ENCODE results near the gene CECR2. TPM values are rescaled to one million over a fixed set of nuclear protein-coding genes. Genes with fewer than 3 reads are reported as not detected.
"Not testable (repeated sequence)": the region's sequence is repeated elsewhere in the genome, so short reads cannot be mapped to it uniquely, and the experiment has no call there.

CECR2 gene
- polyA plus RNA-seq, 2 donors, result 0.09 to 0.33 TPM

DNA sequence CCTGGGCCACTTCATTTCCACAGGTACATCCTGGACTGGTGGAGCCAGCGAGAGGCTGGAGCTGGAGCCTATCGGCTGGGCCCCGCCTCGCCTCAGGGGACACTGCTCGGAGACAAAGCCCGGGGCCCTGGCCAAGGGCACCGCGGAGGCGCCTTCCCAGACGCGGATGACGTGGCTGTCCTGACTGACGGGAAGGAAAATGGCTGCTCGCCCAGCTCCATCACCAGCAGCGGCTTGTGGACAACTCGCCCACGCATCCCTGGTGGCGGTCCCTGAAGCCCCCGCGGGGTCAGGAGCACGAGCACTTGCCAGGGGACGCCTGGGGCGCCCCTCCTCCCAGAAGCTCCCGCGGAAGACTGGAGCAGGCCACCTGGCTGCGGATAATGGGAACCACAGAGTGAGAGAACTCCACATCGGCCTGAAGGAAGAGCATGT is 49.6 kb downstream of the CECR2 start:
- H3K27me3 ChIP-seq (ENCODE audit: control insufficient read depth in 1 of 2, insufficient read depth in 2 of 2, low read length in 2 of 2), result peaks cover 0 to 3% of the 10 kb centered on the region in 2 donors
- H3K4me3 ChIP-seq (ENCODE audit: low read depth in 1 of 2, low read length in 2 of 2), result no peak overlapping the region
- H3K36me3 ChIP-seq (ENCODE audit: control insufficient read depth in 2 of 2, insufficient read depth in 2 of 2, low read length in 1 of 2), result no peaks in the 10 kb centered on the region
- H3K27ac ChIP-seq (ENCODE audit: low read depth in 2 of 2, low read length in 1 of 2), result no peak overlapping the region
- WGBS, 2 donors, result 90% methylated on average over 27 of the region's 27 CpGs
- peaks cover 0 to 2% of the 10 kb centered on the region in 2 donors for H3K9me3 ChIP-seq (ENCODE audit: control insufficient read depth in 2 of 2, insufficient read depth in 1 of 2, low read depth in 1 of 2, low read length in 1 of 2)
- H3K4me1 ChIP-seq (ENCODE audit: control insufficient read depth in 2 of 2, insufficient read depth in 2 of 2, low read length in 1 of 2), result no peaks in the 10 kb centered on the region

GRCh38 chr22:17419348-17419747 is 50.1 kb downstream of the CECR2 start:
- H3K4me3 ChIP-seq (ENCODE audit: low read depth in 1 of 2, low read length in 2 of 2), result no peak overlapping the region
- no peak overlapping the region for H3K27ac ChIP-seq (ENCODE audit: low read depth in 2 of 2, low read length in 1 of 2)
- WGBS, 2 donors, result 86 to 95% methylated on average over 3 of the region's 3 CpGs
- peaks cover 0 to 2% of the 10 kb centered on the region in 2 donors for H3K9me3 ChIP-seq (ENCODE audit: control insufficient read depth in 2 of 2, insufficient read depth in 1 of 2, low read depth in 1 of 2, low read length in 1 of 2)
- no peaks in the 10 kb centered on the region for H3K4me1 ChIP-seq (ENCODE audit: control insufficient read depth in 2 of 2, insufficient read depth in 2 of 2, low read length in 1 of 2)
- no peaks in the 10 kb centered on the region for H3K36me3 ChIP-seq (ENCODE audit: control insufficient read depth in 2 of 2, insufficient read depth in 2 of 2, low read length in 1 of 2)
- peaks cover 0 to 3% of the 10 kb centered on the region in 2 donors for H3K27me3 ChIP-seq (ENCODE audit: control insufficient read depth in 1 of 2, insufficient read depth in 2 of 2, low read length in 2 of 2)

DNA sequence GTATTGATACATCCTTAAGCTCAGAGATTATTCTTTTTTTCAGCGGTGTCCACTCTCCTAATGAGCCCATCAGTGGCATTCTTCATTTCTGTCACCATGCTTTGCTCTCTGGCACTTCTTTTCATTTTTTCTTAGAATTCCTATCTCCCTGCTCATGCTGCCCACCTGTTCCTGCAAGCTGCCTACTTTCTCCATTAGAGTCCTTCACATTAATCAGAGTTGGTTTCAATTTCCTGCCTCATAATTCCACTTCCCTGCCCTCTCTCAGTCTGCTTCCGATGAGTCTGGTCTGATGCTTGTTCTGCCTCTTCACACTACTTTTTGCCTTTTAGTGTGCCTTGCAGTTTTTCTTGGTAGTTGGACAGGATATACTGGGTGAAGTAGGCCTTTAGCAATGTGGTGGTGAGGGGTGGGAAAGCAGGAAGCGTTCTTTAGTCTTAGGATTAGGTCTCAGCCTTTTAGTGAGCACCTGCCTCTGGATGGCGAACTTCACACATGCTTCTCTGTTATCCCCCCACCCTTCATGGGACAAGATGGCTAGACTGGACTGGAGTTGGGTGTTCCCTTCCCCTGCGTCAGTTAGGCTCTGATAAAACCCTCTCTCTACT is 53.6 kb downstream of the CECR2 start:
- H3K27me3 ChIP-seq (ENCODE audit: control insufficient read depth in 1 of 2, insufficient read depth in 2 of 2, low read length in 2 of 2), result no peaks in the 10 kb centered on the region
- H3K9me3 ChIP-seq (ENCODE audit: control insufficient read depth in 2 of 2, insufficient read depth in 1 of 2, low read depth in 1 of 2, low read length in 1 of 2), result peaks cover 0 to 2% of the 10 kb centered on the region in 2 donors
- H3K4me3 ChIP-seq (ENCODE audit: low read depth in 1 of 2, low read length in 2 of 2), result no peak overlapping the region
- no peaks in the 10 kb centered on the region for H3K4me1 ChIP-seq (ENCODE audit: control insufficient read depth in 2 of 2, insufficient read depth in 2 of 2, low read length in 1 of 2)
- H3K27ac ChIP-seq (ENCODE audit: low read depth in 2 of 2, low read length in 1 of 2), result no peak overlapping the region
- no peaks in the 10 kb centered on the region for H3K36me3 ChIP-seq (ENCODE audit: control insufficient read depth in 2 of 2, insufficient read depth in 2 of 2, low read length in 1 of 2)
- 78 to 89% methylated on average over 5 of the region's 5 CpGs for WGBS, 2 donors

GRCh38 chr22:17423616-17424015 is 54.4 kb downstream of the CECR2 start:
- Histone ChIP-seq H3K27me3 (ENCODE audit: control insufficient read depth in 1 of 2, insufficient read depth in 2 of 2, low read length in 2 of 2) (no peaks in the 10 kb centered on the region), H3K4me3 (ENCODE audit: low read depth in 1 of 2, low read length in 2 of 2) (no peak overlapping the region), H3K27ac (ENCODE audit: low read depth in 2 of 2, low read length in 1 of 2) (no peak overlapping the region), H3K4me1 (ENCODE audit: control insufficient read depth in 2 of 2, insufficient read depth in 2 of 2, low read length in 1 of 2) (no peaks in the 10 kb centered on the region), H3K9me3 (ENCODE audit: control insufficient read depth in 2 of 2, insufficient read depth in 1 of 2, low read depth in 1 of 2, low read length in 1 of 2) (peaks cover 0 to 2% of the 10 kb centered on the region in 2 donors), H3K36me3 (ENCODE audit: control insufficient read depth in 2 of 2, insufficient read depth in 2 of 2, low read length in 1 of 2) (no peaks in the 10 kb centered on the region)
- WGBS, 2 donors, result 70 to 78% methylated on average over 6 of the region's 6 CpGs

- 87 to 90% methylated on average over 6 of the region's 6 CpGs for WGBS, 2 donors
- H3K4me1 ChIP-seq (ENCODE audit: control insufficient read depth in 2 of 2, insufficient read depth in 2 of 2, low read length in 1 of 2); H3K36me3 ChIP-seq (ENCODE audit: control insufficient read depth in 2 of 2, insufficient read depth in 2 of 2, low read length in 1 of 2): not testable (repeated sequence)
Measured at GRCh38 chr22:17427528-17427927, 58.3 kb downstream of the CECR2 start.

GRCh38 chr22:17429516-17429915 is 60.3 kb downstream of the CECR2 start:
- WGBS, 2 donors, result 69 to 86% methylated on average over 1 of the region's 1 CpG
- no peaks in the 10 kb centered on the region for H3K36me3 ChIP-seq (ENCODE audit: control insufficient read depth in 2 of 2, insufficient read depth in 2 of 2, low read length in 1 of 2)
- H3K9me3 ChIP-seq (ENCODE audit: control insufficient read depth in 2 of 2, insufficient read depth in 1 of 2, low read depth in 1 of 2, low read length in 1 of 2), result no peaks in the 10 kb centered on the region
- H3K4me1 ChIP-seq (ENCODE audit: control insufficient read depth in 2 of 2, insufficient read depth in 2 of 2, low read length in 1 of 2), result peaks cover 0 to 4% of the 10 kb centered on the region in 2 donors
- H3K27ac ChIP-seq (ENCODE audit: low read depth in 2 of 2, low read length in 1 of 2), result no peak overlapping the region
- H3K4me3 ChIP-seq (ENCODE audit: low read depth in 1 of 2, low read length in 2 of 2), result no peak overlapping the region
- H3K27me3 ChIP-seq (ENCODE audit: control insufficient read depth in 1 of 2, insufficient read depth in 2 of 2, low read length in 2 of 2), result no peaks in the 10 kb centered on the region

More at GRCh38 chr22:17427528-17427927, 58.3 kb downstream of the CECR2 start:
- not testable (repeated sequence) for H3K27ac ChIP-seq (ENCODE audit: low read depth in 2 of 2, low read length in 1 of 2); H3K4me3 ChIP-seq (ENCODE audit: low read depth in 1 of 2, low read length in 2 of 2); H3K9me3 ChIP-seq (ENCODE audit: control insufficient read depth in 2 of 2, insufficient read depth in 1 of 2, low read depth in 1 of 2, low read length in 1 of 2); H3K27me3 ChIP-seq (ENCODE audit: control insufficient read depth in 1 of 2, insufficient read depth in 2 of 2, low read length in 2 of 2)

DNA sequence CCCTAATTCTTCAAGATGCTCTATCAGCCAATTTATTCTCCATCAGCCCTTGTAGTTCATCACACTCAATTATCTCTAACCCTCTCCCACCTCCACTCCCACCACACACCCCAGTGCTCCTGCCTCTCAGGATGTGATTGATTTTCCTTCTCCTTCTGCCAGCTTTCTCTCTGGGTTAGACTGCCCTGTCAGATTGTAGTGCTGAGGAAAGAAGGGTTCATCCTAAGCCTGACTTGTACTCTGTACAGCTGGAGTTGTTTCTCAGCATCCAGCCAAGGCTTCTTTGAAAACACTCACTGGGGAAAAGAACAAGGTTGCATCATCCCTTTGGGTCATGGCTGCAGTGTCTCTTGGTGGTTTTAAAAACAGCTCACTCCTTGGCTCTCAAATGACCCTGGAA is 61.2 kb downstream of the CECR2 start:
- Histone ChIP-seq H3K36me3 (ENCODE audit: control insufficient read depth in 2 of 2, insufficient read depth in 2 of 2, low read length in 1 of 2) (no peaks in the 10 kb centered on the region), H3K4me3 (ENCODE audit: low read depth in 1 of 2, low read length in 2 of 2) (no peak overlapping the region), H3K9me3 (ENCODE audit: control insufficient read depth in 2 of 2, insufficient read depth in 1 of 2, low read depth in 1 of 2, low read length in 1 of 2) (no peaks in the 10 kb centered on the region), H3K27ac (ENCODE audit: low read depth in 2 of 2, low read length in 1 of 2) (no peak overlapping the region), H3K4me1 (ENCODE audit: control insufficient read depth in 2 of 2, insufficient read depth in 2 of 2, low read length in 1 of 2) (peaks cover 0 to 4% of the 10 kb centered on the region in 2 donors), H3K27me3 (ENCODE audit: control insufficient read depth in 1 of 2, insufficient read depth in 2 of 2, low read length in 2 of 2) (no peaks in the 10 kb centered on the region)

- Histone ChIP-seq H3K4me3 (ENCODE audit: low read depth in 1 of 2, low read length in 2 of 2) (no peak overlapping the region), H3K4me1 (ENCODE audit: control insufficient read depth in 2 of 2, insufficient read depth in 2 of 2, low read length in 1 of 2) (peaks cover 0 to 4% of the 10 kb centered on the region in 2 donors), H3K9me3 (ENCODE audit: control insufficient read depth in 2 of 2, insufficient read depth in 1 of 2, low read depth in 1 of 2, low read length in 1 of 2) (no peaks in the 10 kb centered on the region), H3K36me3 (ENCODE audit: control insufficient read depth in 2 of 2, insufficient read depth in 2 of 2, low read length in 1 of 2) (no peaks in the 10 kb centered on the region), H3K27me3 (ENCODE audit: control insufficient read depth in 1 of 2, insufficient read depth in 2 of 2, low read length in 2 of 2) (no peaks in the 10 kb centered on the region), H3K27ac (ENCODE audit: low read depth in 2 of 2, low read length in 1 of 2) (no peak overlapping the region)
- WGBS, 2 donors, result 40 to 57% methylated on average over 1 of the region's 1 CpG
Measured at GRCh38 chr22:17431179-17431578, 61.9 kb downstream of the CECR2 start.

DNA sequence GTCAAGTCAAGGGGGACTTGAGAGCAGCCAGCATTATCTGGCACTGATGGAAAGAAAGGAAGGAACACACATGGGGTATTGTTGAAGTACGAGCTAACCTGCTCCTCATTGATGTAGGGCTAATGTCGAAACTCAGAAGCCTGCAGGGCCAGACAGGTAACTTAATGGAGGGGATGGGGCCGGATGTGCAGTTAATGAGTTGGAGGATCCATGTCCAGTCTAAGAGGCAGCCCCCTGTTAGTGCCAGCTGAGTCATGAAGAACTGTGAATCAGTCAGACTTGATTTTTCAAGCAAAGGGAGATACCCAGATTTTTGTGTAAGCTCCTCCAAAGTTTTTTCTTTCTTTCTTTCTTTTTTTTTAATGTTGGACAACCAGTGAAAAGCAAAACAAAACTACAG is 65.6 kb downstream of the CECR2 start:
- H3K4me1 ChIP-seq (ENCODE audit: control insufficient read depth in 2 of 2, insufficient read depth in 2 of 2, low read length in 1 of 2), result peaks cover 0 to 4% of the 10 kb centered on the region in 2 donors
- no peak overlapping the region for H3K27ac ChIP-seq (ENCODE audit: low read depth in 2 of 2, low read length in 1 of 2)
- H3K9me3 ChIP-seq (ENCODE audit: control insufficient read depth in 2 of 2, insufficient read depth in 1 of 2, low read depth in 1 of 2, low read length in 1 of 2), result no peaks in the 10 kb centered on the region
- H3K27me3 ChIP-seq (ENCODE audit: control insufficient read depth in 1 of 2, insufficient read depth in 2 of 2, low read length in 2 of 2), result no peaks in the 10 kb centered on the region
- H3K36me3 ChIP-seq (ENCODE audit: control insufficient read depth in 2 of 2, insufficient read depth in 2 of 2, low read length in 1 of 2), result no peaks in the 10 kb centered on the region
- H3K4me3 ChIP-seq (ENCODE audit: low read depth in 1 of 2, low read length in 2 of 2), result no peak overlapping the region
- 60 to 66% methylated on average over 3 of the region's 3 CpGs for WGBS, 2 donors

- Histone ChIP-seq H3K27ac (ENCODE audit: low read depth in 2 of 2, low read length in 1 of 2) (no peak overlapping the region), H3K9me3 (ENCODE audit: control insufficient read depth in 2 of 2, insufficient read depth in 1 of 2, low read depth in 1 of 2, low read length in 1 of 2) (no peaks in the 10 kb centered on the region), H3K4me3 (ENCODE audit: low read depth in 1 of 2, low read length in 2 of 2) (no peak overlapping the region), H3K36me3 (ENCODE audit: control insufficient read depth in 2 of 2, insufficient read depth in 2 of 2, low read length in 1 of 2) (no peaks in the 10 kb centered on the region), H3K27me3 (ENCODE audit: control insufficient read depth in 1 of 2, insufficient read depth in 2 of 2, low read length in 2 of 2) (no peaks in the 10 kb centered on the region), H3K4me1 (ENCODE audit: control insufficient read depth in 2 of 2, insufficient read depth in 2 of 2, low read length in 1 of 2) (peaks cover 0 to under 1% of the 10 kb centered on the region in 2 donors)
- WGBS, 2 donors, result 82 to 85% methylated on average over 3 of the region's 3 CpGs
Measured at GRCh38 chr22:17435375-17435774, 66.1 kb downstream of the CECR2 start.
